Measurements from ENCODE around the gene CASP5.
"Not testable (repeated sequence)": the region's sequence is repeated elsewhere in the genome, so short reads cannot be mapped to it uniquely, and the experiment has no call there.

The CASP5 gene

GRCh38 chr11:105023003-105023402, at the start of gene CASP5:
Gene CASP5 (minus strand): TSS chr11:105023168. CDS start chr11:105023136, 32 bp downstream.
- DNase-seq = no peak

GRCh38 chr11:105072080-105072479, 49.1 kb upstream of the CASP5 start:
- not testable (repeated sequence) for DNase-seq

GRCh38 chr11:105071089-105071732, 48.2 kb upstream of the CASP5 start:
- DNase-seq = no peak

- no peak for DNase-seq
These were observed 47.3 kb upstream of the CASP5 start for GRCh38 chr11:105070306-105070705.

GRCh38 chr11:105069749-105070148, 46.8 kb upstream of the CASP5 start:
- DNase-seq = not testable (repeated sequence)

GRCh38 chr11:105063245-105063941, 40.4 kb upstream of the CASP5 start:
- not testable (repeated sequence) for DNase-seq

- no peak for DNase-seq
These were observed 34.5 kb upstream of the CASP5 start for GRCh38 chr11:105057432-105057831.

- no peak for DNase-seq
These were observed 33.5 kb upstream of the CASP5 start for GRCh38 chr11:105056446-105056845.

- DNase-seq = no peak
These were observed 31.9 kb upstream of the CASP5 start for GRCh38 chr11:105054723-105055493.

GRCh38 chr11:105052487-105052886, 29.5 kb upstream of the CASP5 start:
- no peak for DNase-seq

GRCh38 chr11:105051559-105051958, 28.6 kb upstream of the CASP5 start:
- DNase-seq = no peak

GRCh38 chr11:105049481-105049880, 26.5 kb upstream of the CASP5 start:
- no peak for DNase-seq

GRCh38 chr11:105046898-105047579, 24.1 kb upstream of the CASP5 start:
- DNase-seq = no peak

- DNase-seq = no peak
These were observed 22.8 kb upstream of the CASP5 start for GRCh38 chr11:105045676-105046296.

GRCh38 chr11:105044557-105045524, 21.9 kb upstream of the CASP5 start, which contains the start of gene CARD16:
Gene CARD16 (minus strand): TSS chr11:105045335. CDS start chr11:105045297, 38 bp downstream.
- DNase-seq = peak; percentile 12

GRCh38 chr11:105042178-105042577, 19.2 kb upstream of the CASP5 start:
- DNase-seq = no peak

- DNase-seq = no peak
These were observed 17.7 kb upstream of the CASP5 start for GRCh38 chr11:105040703-105041102.

GRCh38 chr11:105034813-105035620, 12.0 kb upstream of the CASP5 start, which contains the start of gene CASP1:
Gene CASP1 (minus strand): TSS chr11:105035144. CDS start chr11:105035113, 31 bp downstream.
- no peak for DNase-seq

GRCh38 chr11:105034388-105034787, 11.4 kb upstream of the CASP5 start:
- not testable (repeated sequence) for DNase-seq

GRCh38 chr11:105033781-105034180, 10.8 kb upstream of the CASP5 start:
- no peak for DNase-seq

All from stimulated activated CD4-positive, alpha-beta T cell treated with anti-CD3 and anti-CD28 coated beads, Interleukin-12 subunit alpha, Interleukin-12 subunit beta, amount 100 ng/mL, for 4 hours (primary cell).